Measurements from ENCODE around the gene ZIC1.

The ZIC1 gene

DNA sequence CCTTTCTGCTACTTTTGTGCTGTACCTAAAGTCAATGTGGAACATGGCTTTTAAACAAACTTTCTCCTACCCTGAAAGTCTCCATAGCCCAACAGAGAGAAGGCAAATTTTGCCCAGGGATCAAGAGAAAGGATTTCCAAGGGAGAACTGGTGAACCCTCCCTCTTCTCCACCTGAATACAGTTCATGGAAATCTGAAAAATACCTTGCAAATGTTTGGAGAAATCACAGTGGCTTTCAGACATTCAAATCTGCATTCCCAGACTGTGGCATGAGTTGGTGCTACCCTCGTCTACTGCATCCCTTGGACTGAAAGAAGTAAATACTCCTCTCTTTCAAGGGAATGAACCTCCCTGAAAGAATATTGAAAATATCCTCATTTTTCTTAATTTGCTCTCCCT is 41.5 kb upstream of the ZIC1 start:
- no peak for DNase-seq (ENCODE audit: low read depth in 1 of 2, low spot score in 1 of 2)
- TF ChIP-seq SPI1 (IDR thresholded peaks at IDR 0.05; ENCODE audit: borderline replicate concordance, low read depth) (no peak), GABPA (IDR thresholded peaks at IDR 0.05; ENCODE audit: low read depth) (no peak)
- Histone ChIP-seq H3K4me3 (replicated peaks; ENCODE audit: insufficient read depth, low read length) (no peak overlapping the region), H3K27me3 (ENCODE audit: insufficient read depth, poor library complexity, severe bottlenecking) (peaks cover 39% of the 10 kb centered on the region), H3K27ac (replicated peaks) (no peak overlapping the region)

GRCh38 chr3:147368151-147368550 is 41.0 kb upstream of the ZIC1 start:
- Histone ChIP-seq H3K27me3 (ENCODE audit: insufficient read depth, poor library complexity, severe bottlenecking) (peaks cover 40% of the 10 kb centered on the region), H3K4me3 (replicated peaks; ENCODE audit: insufficient read depth, low read length) (no peak overlapping the region), H3K27ac (replicated peaks) (no peak overlapping the region)
- no peak for TF ChIP-seq CTCF (IDR thresholded peaks at IDR 0.05; ENCODE audit: insufficient read depth, low read length)
- TF ChIP-seq, protein P1, sequence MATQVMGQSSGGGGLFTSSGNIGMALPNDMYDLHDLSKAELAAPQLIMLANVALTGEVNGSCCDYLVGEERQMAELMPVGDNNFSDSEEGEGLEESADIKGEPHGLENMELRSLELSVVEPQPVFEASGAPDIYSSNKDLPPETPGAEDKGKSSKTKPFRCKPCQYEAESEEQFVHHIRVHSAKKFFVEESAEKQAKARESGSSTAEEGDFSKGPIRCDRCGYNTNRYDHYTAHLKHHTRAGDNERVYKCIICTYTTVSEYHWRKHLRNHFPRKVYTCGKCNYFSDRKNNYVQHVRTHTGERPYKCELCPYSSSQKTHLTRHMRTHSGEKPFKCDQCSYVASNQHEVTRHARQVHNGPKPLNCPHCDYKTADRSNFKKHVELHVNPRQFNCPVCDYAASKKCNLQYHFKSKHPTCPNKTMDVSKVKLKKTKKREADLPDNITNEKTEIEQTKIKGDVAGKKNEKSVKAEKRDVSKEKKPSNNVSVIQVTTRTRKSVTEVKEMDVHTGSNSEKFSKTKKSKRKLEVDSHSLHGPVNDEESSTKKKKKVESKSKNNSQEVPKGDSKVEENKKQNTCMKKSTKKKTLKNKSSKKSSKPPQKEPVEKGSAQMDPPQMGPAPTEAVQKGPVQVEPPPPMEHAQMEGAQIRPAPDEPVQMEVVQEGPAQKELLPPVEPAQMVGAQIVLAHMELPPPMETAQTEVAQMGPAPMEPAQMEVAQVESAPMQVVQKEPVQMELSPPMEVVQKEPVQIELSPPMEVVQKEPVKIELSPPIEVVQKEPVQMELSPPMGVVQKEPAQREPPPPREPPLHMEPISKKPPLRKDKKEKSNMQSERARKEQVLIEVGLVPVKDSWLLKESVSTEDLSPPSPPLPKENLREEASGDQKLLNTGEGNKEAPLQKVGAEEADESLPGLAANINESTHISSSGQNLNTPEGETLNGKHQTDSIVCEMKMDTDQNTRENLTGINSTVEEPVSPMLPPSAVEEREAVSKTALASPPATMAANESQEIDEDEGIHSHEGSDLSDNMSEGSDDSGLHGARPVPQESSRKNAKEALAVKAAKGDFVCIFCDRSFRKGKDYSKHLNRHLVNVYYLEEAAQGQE (IDR thresholded peaks at IDR 0.05; ENCODE audit: insufficient replicate concordance, low read depth) = no peak
- no peak for TF ChIP-seq SPI1 (IDR thresholded peaks at IDR 0.05; ENCODE audit: borderline replicate concordance, low read depth)
- no peak for TF ChIP-seq POLR2AphosphoS5 (IDR thresholded peaks at IDR 0.05; ENCODE audit: low read depth)
- no peak for TF ChIP-seq GABPA (IDR thresholded peaks at IDR 0.05; ENCODE audit: low read depth)
- DNase-seq (ENCODE audit: low read depth in 1 of 2, low spot score in 1 of 2) = no peak

DNA sequence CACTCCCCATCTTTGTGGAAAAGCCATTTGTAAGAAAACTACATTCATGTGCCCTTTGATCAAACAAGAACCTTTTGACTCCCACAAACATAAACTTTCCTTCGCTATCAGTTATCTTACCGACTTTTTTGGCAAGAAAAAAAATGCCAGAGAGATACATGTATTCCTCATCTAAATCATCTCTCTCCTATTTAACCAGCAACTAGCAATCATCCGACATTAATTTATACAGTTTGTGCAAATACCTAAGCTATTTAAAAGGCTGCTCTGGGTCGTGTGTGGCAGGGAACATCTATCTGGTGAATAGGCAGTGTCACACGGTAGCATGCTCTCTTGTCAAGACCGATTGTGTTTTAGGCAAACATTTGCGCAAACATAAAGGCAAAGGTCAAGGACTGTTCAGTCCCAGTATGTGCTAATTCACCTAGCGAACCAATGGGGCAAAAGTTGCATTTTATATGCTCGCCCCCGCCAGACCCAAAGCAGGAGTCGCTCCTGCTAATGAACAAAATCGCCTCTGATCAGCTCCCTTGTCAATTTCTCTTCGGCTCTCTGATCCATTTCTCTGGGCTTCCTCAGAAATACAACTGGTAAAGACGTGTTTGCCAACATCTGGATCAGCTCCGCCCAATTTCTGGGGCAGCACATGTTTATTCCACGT is 40.5 kb upstream of the ZIC1 start:
- TF ChIP-seq CTCF (IDR thresholded peaks at IDR 0.05; ENCODE audit: insufficient read depth, low read length) (no peak), GABPA (IDR thresholded peaks at IDR 0.05; ENCODE audit: low read depth) (no peak), SPI1 (IDR thresholded peaks at IDR 0.05; ENCODE audit: borderline replicate concordance, low read depth) (no peak), POLR2AphosphoS5 (IDR thresholded peaks at IDR 0.05; ENCODE audit: low read depth) (no peak)
- TF ChIP-seq, protein P1 (IDR thresholded peaks at IDR 0.05; ENCODE audit: insufficient replicate concordance, low read depth) = no peak
- Histone ChIP-seq H3K27me3 (ENCODE audit: insufficient read depth, poor library complexity, severe bottlenecking) (peaks cover 40% of the 10 kb centered on the region), H3K4me3 (replicated peaks; ENCODE audit: insufficient read depth, low read length) (no peak overlapping the region), H3K27ac (replicated peaks) (no peak overlapping the region)
- DNase-seq (ENCODE audit: low read depth in 1 of 2, low spot score in 1 of 2) = no peak

DNA sequence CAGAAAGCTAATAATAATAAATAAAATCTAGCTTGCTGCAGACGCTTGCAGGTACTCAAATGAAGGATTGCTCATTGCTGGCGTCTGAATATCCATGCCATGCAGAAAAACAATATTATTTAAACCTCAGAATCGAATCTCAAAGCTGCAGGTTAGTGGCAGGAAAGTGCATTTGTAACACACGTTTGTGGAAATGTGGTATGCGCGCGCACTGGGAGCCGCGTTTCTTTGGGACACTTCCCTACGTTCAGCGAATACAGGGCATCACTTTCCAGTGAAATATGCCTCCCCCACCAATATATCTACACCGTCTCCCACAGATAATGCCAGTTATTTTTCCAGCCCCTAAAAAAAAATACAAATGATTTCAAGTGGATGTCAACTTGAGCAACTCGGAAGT is 39.9 kb upstream of the ZIC1 start:
- Histone ChIP-seq H3K4me3 (replicated peaks; ENCODE audit: insufficient read depth, low read length) (no peak overlapping the region), H3K27ac (replicated peaks) (no peak overlapping the region), H3K27me3 (ENCODE audit: insufficient read depth, poor library complexity, severe bottlenecking) (peaks cover 43% of the 10 kb centered on the region)
- no peak for DNase-seq (ENCODE audit: low read depth in 1 of 2, low spot score in 1 of 2)
- TF ChIP-seq GABPA (IDR thresholded peaks at IDR 0.05; ENCODE audit: low read depth) (no peak), SPI1 (IDR thresholded peaks at IDR 0.05; ENCODE audit: borderline replicate concordance, low read depth) (no peak), CTCF (IDR thresholded peaks at IDR 0.05; ENCODE audit: insufficient read depth, low read length) (no peak), POLR2AphosphoS5 (IDR thresholded peaks at IDR 0.05; ENCODE audit: low read depth) (no peak)
- TF ChIP-seq, protein P1 (IDR thresholded peaks at IDR 0.05; ENCODE audit: insufficient replicate concordance, low read depth) = no peak
